NCI-H128 (cell line): ENCODE data around the gene HDAC7.
A peak's percentile ranks its signal among the peaks of the same experiment; 100 is the strongest.

ENCODE experiments used
- DNase-seq: peaks from one replicate; lab custom pipeline; 2025; ENCODE audit not compliant: unreplicated experiment; lab: John Stamatoyannopoulos, UW

HDAC7 gene

DNA sequence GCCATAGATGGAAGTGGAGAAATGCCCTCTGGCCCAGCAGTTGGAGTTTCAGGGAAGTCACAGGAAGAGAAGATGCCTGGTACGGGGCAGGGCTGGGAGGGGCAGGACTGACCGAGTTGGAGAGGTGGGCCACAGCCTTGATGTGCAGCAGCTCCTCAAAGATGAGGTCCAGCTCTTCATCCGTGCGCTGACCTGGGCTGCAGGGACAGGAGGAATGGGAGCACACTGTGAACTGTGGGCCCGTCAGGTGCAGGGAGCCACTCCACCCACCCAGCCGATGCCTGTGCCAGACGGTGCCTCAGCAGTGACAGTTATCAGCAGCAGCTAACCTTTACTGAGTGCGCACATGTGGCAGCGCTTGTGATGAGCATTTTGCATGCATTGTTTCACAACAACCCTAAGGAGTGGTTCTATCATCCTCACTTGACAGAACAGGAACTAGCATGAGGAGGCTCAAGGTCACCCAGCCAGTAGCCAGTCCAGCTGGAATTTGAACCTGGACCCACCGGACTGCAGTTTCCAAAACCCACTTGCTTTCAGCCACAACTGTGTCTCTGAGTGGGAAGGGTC lies 69.4 kb downstream of the HDAC7 start:
- DNase-seq: no peak

- no peak for DNase-seq
Measured at GRCh38 chr12:47748899-47749298, 70.8 kb downstream of the HDAC7 start.

- DNase-seq: no peak
Measured at GRCh38 chr12:47748507-47748828, 71.2 kb downstream of the HDAC7 start.

DNA sequence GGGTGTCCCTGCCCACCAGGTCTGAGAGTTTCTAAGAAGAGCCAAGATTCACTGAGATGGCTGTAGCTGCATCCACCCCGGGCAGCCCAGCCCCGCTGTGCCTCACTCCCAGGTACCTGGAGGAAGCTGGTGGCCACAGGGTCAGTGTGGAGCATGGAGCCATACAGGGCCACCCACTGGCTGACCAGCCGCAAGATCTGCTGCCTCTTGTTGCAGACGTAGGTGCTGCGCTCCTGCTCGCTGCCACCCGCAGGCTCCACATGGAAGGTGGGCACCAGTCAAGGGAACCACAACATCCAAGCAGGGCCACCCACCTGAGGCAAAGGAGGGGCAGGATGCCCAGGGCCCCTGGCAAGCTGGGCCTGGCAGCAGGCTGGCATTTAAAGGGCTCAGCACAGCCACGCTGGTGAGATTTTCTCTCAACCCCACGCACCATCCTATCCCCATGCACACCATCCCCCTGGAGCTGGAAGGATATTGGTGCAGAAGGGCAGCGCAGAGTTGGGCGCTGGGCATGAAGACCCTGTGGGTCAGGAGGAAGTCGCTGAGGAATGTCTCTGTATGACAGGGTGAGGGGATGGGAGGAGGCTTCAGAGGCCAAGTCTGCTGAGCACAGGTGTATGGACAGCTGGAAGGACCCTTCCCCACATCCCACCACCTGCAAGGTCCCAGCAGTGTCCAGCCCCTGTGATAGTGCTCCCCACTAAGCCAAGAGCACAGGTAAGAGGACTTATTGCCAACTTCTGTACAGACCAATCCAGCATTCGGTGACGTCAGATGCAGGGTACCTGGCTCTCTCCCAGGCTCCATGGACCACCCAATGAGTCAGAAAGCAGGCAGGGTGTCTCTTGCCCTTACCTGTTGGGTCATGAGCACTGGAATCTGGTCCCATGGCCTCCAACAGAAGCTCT lies 71.9 kb downstream of the HDAC7 start:
- DNase-seq: no peak

DNA sequence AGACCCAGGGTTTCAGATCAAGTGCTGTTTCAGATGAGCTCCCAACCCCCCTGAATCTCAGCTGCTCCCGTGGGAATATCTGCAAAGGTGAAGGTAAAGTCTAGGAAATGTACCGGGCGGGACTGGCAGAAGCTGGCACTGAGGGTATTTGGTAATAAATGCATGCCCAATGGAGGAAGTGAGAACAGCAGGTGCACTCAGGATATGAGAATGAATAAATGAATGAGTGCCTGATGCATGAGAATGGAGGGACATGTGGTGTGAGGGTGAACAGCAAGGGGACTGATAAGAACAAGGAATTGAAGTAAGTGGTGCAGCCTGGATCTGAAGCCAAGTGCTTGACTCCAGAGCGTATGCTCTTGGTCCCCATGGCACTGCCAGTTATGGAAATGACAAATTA lies 72.6 kb downstream of the HDAC7 start:
- no peak for DNase-seq

GRCh38 chr12:47746523-47746922 lies 73.2 kb downstream of the HDAC7 start:
- no peak for DNase-seq

DNA sequence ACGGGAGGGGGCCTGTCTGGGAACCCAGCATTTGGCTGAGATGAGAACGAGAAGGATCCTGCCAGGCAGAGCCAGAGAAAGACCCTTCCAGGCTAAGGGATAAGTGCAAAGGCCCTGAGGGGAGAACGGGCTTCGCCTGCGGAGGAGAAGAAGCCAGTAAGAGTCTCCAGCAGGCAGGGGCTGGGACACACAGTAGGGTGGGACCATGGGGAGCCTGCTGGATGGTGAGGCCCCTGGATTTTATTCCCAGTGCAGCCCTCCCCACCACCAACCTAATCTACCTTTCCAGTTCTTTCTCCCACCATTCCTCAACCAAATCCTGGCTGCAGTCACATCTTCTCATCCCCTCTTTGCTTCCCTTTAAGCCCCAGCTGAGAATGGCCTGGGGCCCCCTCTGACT lies 73.6 kb downstream of the HDAC7 start:
- DNase-seq: no peak

- DNase-seq: no peak
Measured at GRCh38 chr12:47745485-47746041, 74.1 kb downstream of the HDAC7 start.

GRCh38 chr12:47744778-47745436 lies 74.8 kb downstream of the HDAC7 start:
- DNase-seq: no peak

GRCh38 chr12:47744005-47744651 lies 75.6 kb downstream of the HDAC7 start:
- peak; percentile 49 for DNase-seq

- DNase-seq: no peak
Measured at GRCh38 chr12:47743311-47743860, 76.3 kb downstream of the HDAC7 start.

GRCh38 chr12:47742253-47742825 lies 77.4 kb downstream of the HDAC7 start:
- no peak for DNase-seq

DNA sequence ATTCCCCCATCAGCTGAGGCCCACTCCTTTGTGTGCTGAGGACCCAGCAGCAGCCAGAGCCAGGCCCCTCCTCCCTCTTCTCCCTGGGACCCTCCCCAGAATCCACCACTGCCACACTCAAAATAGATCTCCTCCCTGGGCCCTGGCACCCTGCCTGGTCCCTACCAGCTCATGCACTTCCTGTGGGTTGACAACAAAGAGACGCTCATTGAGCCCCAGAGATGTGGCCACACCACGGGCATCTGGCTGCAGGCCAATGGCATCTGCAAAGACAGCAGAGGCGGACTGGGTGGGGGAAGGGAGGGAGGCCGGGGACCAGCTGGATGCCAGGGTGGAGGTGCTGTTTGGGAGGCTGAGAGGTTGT lies 78.4 kb downstream of the HDAC7 start:
- DNase-seq: peak; percentile 83

- no peak for DNase-seq
Measured at GRCh38 chr12:47740606-47741339, 78.9 kb downstream of the HDAC7 start.

- no peak for DNase-seq
Measured at GRCh38 chr12:47739979-47740378, 79.7 kb downstream of the HDAC7 start.

DNA sequence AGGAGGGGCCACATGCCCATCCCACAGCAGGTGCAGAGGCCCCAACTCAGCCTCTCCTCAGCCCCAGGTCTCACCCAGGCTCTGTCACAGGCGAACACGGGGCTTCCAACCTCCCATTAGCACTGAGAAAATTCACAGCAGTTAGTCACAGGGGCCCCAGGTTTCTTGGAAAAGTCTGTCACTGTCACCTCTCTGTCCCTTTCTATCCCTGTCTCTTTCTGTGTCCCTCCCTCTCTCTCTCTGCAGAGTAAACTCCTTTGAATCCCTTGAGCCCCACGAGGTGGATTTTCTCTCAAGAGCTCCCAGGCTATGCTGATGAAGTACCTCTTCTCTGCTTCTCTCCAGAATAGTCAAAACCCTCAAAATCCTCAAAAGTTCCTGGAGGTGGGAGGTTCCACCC lies 80.4 kb downstream of the HDAC7 start:
- no peak for DNase-seq

DNA sequence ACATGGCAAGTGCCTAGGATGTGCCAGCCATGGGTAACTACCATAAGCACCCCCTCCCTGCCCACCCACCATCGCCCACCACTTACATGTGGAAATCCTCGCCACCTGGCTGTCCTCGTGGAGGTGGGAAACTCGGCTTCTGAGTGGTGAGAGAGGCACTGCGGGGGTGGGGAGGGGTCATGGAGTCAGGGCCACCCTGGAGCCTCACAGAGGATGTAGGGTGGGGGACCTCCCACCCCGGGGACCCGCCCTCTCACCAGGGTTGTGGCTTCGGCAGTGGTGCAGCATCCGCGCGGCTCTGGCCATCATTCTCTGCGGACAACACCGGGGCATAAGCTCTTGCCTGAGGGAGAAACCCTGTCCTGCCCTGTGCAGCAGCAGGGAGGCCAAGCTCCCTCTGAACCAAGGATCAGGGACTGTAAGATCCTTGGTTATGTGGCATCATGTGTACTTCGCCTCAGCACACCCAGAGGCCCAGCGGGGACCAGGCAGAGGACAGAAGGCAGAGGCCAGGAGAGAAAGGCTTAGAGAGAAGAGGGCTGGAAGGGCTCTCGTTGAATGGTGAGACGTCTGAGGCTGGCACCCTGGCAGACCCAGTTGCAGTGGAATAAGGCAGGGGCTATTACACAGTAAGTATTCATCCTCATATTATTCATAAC lies 81.6 kb downstream of the HDAC7 start:
- DNase-seq: no peak

DNA sequence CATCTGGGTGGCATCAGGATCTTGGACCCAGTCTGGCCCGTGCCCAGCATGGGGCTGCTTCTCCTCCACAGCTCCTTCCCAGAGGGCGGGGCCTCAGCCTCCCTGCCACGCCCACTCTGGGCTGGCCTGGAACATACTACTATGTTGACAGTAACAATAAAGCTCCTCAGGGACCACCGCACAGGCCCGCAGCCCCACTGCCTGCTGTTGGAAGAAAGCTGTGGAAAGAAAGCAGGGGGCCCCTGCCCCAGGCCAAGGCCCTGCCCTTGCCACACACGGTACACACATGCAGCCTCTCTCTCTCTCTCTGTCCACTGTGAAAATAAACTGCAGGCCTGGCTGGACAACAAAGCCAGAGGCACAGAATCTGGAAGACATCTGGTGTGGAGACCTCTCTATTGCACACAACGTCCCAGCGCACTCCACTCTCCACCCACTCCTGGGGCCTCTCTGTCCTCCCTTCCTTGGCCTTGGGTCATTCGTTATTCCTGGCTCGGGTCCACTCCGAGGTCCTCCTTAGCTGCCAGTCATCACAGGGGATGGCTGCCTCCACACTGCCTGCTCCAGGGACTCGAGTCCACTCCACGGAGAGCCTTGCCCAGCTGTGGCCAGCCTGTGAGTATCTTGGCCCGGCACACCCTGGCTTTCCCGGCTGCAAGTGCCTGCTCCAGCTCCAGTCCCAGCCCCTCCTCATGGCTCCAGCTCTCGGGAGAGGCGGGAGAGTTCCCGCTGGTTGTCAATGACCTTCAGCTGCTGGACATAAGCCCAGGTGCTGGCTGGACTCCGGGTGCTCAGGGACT lies 82.6 kb downstream of the HDAC7 start:
- DNase-seq: no peak

GRCh38 chr12:47736216-47736615 lies 83.5 kb downstream of the HDAC7 start:
- no peak for DNase-seq
